Glutamatergic neuron (in vitro differentiated cells): Measurements from ENCODE around the gene LRRC2. TPM values are rescaled to one million over a fixed set of nuclear protein-coding genes. Genes with fewer than 3 reads are reported as not detected.

Source experiments
- DNase-seq: peaks from one replicate; pipeline ENCODE4 v3.0.0; 2022
- H3K27ac Mint-ChIP-seq: one replicate; pipeline ENCODE4 v1.8.0; 2020; ENCODE audit warnings: mild to moderate bottlenecking, mixed read lengths, inconsistent platforms; ENCODE audit not compliant: unreplicated experiment
- H3K27me3 Mint-ChIP-seq: one replicate; pipeline ENCODE4 v1.8.0; 2020; ENCODE audit warnings: mild to moderate bottlenecking, moderate library complexity, mixed read lengths, inconsistent platforms; ENCODE audit not compliant: unreplicated experiment
- H3K36me3 Mint-ChIP-seq: one replicate; pipeline ENCODE4 v1.8.0; 2020; ENCODE audit warnings: mild to moderate bottlenecking, mixed read lengths, inconsistent platforms; ENCODE audit not compliant: unreplicated experiment
- H3K4me1 Mint-ChIP-seq: one replicate; pipeline ENCODE4 v1.8.0; 2020; ENCODE audit warnings: mild to moderate bottlenecking, low read depth, mixed read lengths, inconsistent platforms; ENCODE audit not compliant: unreplicated experiment
- H3K4me3 Mint-ChIP-seq: one replicate; pipeline ENCODE4 v1.8.0; 2020; ENCODE audit warnings: mild to moderate bottlenecking, mixed read lengths, inconsistent platforms; ENCODE audit not compliant: unreplicated experiment
- H3K9me3 Mint-ChIP-seq: one replicate; pipeline ENCODE4 v1.8.0; 2020; ENCODE audit warnings: mild to moderate bottlenecking, moderate library complexity, mixed read lengths, inconsistent platforms; ENCODE audit not compliant: unreplicated experiment
- CTCF ChIP-seq: fragments of 200-600 bp; sonication (generic); IDR thresholded peaks from one replicate; pipeline ENCODE4 v1.5.0; 2021; ENCODE audit not compliant: partially characterized antibody, unreplicated experiment
- total RNA-seq: library from RNA; stranded (reverse); fragmentation: NEBNext Ultra II Directional; extraction: Animal tissue kit (Norgen Biotek cat#: 25700); gene quantifications from one replicate; pipeline ENCODE4 v1.2.1, GENCODE V29; 2021; ENCODE audit not compliant: unreplicated experiment

The LRRC2 gene
- total RNA-seq, 1 donor from 2014 or later, result not detected

- no peaks in the 10 kb centered on the region for H3K36me3 Mint-ChIP-seq
- peaks cover 10% of the 10 kb centered on the region for H3K4me1 Mint-ChIP-seq
- DNase-seq, result no peak
- no peak for TF ChIP-seq CTCF
- H3K9me3 Mint-ChIP-seq, result peaks cover 2% of the 10 kb centered on the region
- no peak overlapping the region for H3K27ac Mint-ChIP-seq
- H3K4me3 Mint-ChIP-seq, result no peak overlapping the region
- peaks cover 9% of the 10 kb centered on the region for H3K27me3 Mint-ChIP-seq
Observed at GRCh38 chr3:46561511-46561910, 4.6 kb downstream of the LRRC2 start.

- peaks cover 5% of the 10 kb centered on the region for H3K4me1 Mint-ChIP-seq
- no peaks in the 10 kb centered on the region for H3K36me3 Mint-ChIP-seq
- no peak for TF ChIP-seq CTCF
- peaks cover 2% of the 10 kb centered on the region for H3K9me3 Mint-ChIP-seq
- DNase-seq, result no peak
- H3K27ac Mint-ChIP-seq, result no peak overlapping the region
- H3K4me3 Mint-ChIP-seq, result no peak overlapping the region
- no peaks in the 10 kb centered on the region for H3K27me3 Mint-ChIP-seq
Observed at GRCh38 chr3:46559091-46559704, 6.9 kb downstream of the LRRC2 start.

GRCh38 chr3:46558184-46559043 lies 7.7 kb downstream of the LRRC2 start:
- DNase-seq, result no peak
- H3K4me3 Mint-ChIP-seq, result no peak overlapping the region
- H3K27ac Mint-ChIP-seq, result no peak overlapping the region
- peaks cover 5% of the 10 kb centered on the region for H3K4me1 Mint-ChIP-seq
- no peaks in the 10 kb centered on the region for H3K27me3 Mint-ChIP-seq
- H3K9me3 Mint-ChIP-seq, result peaks cover 2% of the 10 kb centered on the region
- TF ChIP-seq CTCF, result no peak
- no peaks in the 10 kb centered on the region for H3K36me3 Mint-ChIP-seq

GRCh38 chr3:46557814-46558183 lies 8.3 kb downstream of the LRRC2 start:
- no peak overlapping the region for H3K4me3 Mint-ChIP-seq
- H3K27me3 Mint-ChIP-seq, result no peaks in the 10 kb centered on the region
- no peaks in the 10 kb centered on the region for H3K36me3 Mint-ChIP-seq
- TF ChIP-seq CTCF, result no peak
- no peak for DNase-seq
- no peak overlapping the region for H3K27ac Mint-ChIP-seq
- no peaks in the 10 kb centered on the region for H3K9me3 Mint-ChIP-seq
- peaks cover 5% of the 10 kb centered on the region for H3K4me1 Mint-ChIP-seq

GRCh38 chr3:46553154-46553553 lies 12.9 kb downstream of the LRRC2 start:
- Mint-ChIP-seq H3K9me3 (no peaks in the 10 kb centered on the region), H3K4me1 (peaks cover 5% of the 10 kb centered on the region), H3K4me3 (no peak overlapping the region), H3K27me3 (no peaks in the 10 kb centered on the region), H3K36me3 (peaks cover 8% of the 10 kb centered on the region), H3K27ac (no peak overlapping the region)
- no peak for DNase-seq
- no peak for TF ChIP-seq CTCF
